CD4-positive, alpha-beta T cell treated with Interleukin-1 beta for 1 hour (primary cell): ENCODE measurements around the gene STAC.

Experiments used
- DNase-seq, 2 donors: peaks; one replicate each; pipeline ENCODE4 v3.0.0-alpha.2; 2020 to 2022

Gene STAC

DNA sequence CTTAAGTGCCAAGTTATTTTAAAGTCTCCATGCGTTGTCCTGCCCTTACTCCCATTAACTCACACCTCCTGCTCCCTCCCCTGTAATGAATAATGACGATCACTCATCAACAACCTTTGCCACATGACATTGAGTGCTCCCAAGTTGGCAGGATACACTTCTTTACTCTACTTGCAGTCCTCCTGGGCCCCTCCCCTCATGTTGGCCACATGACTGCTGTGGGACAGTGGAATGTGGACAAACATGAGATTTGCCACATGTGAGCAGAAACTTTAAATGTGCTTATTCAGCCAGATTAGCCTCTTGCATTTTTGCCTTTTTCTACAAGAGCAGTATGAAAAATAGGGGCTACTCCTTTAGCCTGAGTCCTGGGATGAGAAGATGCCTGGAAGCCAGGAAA lies 216.1 kb downstream of the STAC start:
- DNase-seq: no peak

DNA sequence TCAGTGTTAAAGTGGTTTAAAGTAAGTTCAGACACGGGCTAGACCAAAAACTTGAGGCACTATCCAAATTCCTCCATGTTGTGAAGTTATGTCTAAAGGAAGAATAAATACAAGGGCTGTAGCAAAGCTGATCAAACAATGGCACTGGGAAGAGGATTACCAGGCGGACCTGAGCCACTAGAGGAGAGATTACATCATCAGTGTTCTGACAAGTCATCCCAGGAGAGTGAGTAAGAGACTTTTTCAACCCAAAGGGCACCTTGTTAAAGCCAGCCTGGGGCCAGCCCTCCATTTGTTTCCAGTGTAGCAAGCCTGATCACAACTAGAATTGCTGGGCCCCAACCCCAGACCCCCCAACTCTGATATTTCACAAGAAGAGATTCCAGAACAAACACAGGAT lies 217.1 kb downstream of the STAC start:
- DNase-seq: no peak
